CD14-positive monocyte (primary cell): ENCODE measurements around the gene MRPL40. TPM values are rescaled to one million over a fixed set of nuclear protein-coding genes. Genes with fewer than 3 reads are reported as not detected.

ENCODE experiments used
- DNase-seq, 3 donors: peaks; one replicate each; pipeline ENCODE4 v3.0.0-alpha.2; 2011 to 2022
- H2AFZ ChIP-seq: 2 replicates; pipeline ENCODE4 v1.6.0; 2012; ENCODE audit warnings: mild to moderate bottlenecking, low read depth, low read length, inconsistent platforms; ENCODE audit not compliant: insufficient read depth, poor library complexity, severe bottlenecking
- H3K27ac ChIP-seq, 2 donors: 1 replicate in 1 of 2; 2 replicates in 1 of 2; pipeline ENCODE4 v1.5.1; 2012 to 2013; ENCODE audit warnings: low read length in 2 of 2, control low read depth in 1 of 2, inconsistent platforms in 1 of 2, low read depth in 1 of 2, mild to moderate bottlenecking in 1 of 2
- H3K27me3 ChIP-seq, 2 donors: one replicate each; pipeline versions ENCODE4 v1.6.0 to v1.6.1; 2011 to 2013; ENCODE audit warnings: low read length in 2 of 2; ENCODE audit not compliant: control insufficient read depth in 2 of 2, insufficient read depth in 2 of 2
- H3K36me3 ChIP-seq, 2 donors: replicated peaks in 1 of 2; 1 replicate in 1 of 2; 2 replicates in 1 of 2; pipeline versions ENCODE4 v1.5.1 to v1.6.1; 2012 to 2013; ENCODE audit warnings: low read length in 2 of 2, control low read depth in 1 of 2, inconsistent platforms in 1 of 2, mild to moderate bottlenecking in 1 of 2; ENCODE audit not compliant: insufficient read depth in 2 of 2, control insufficient read depth in 1 of 2
- H3K4me1 ChIP-seq, 2 donors: 1 replicate in 1 of 2; 2 replicates in 1 of 2; pipeline versions ENCODE4 v1.5.1 to v1.6.1; 2012 to 2013; ENCODE audit warnings: low read length in 2 of 2, control low read depth in 1 of 2, inconsistent platforms in 1 of 2, mild to moderate bottlenecking in 1 of 2, moderate library complexity in 1 of 2; ENCODE audit not compliant: insufficient read depth in 2 of 2, control insufficient read depth in 1 of 2
- H3K4me2 ChIP-seq: replicated peaks from 2 replicates; pipeline ENCODE3; 2012; ENCODE audit warnings: low read length, moderate library complexity, mild to moderate bottlenecking; ENCODE audit not compliant: poor library complexity, severe bottlenecking; ENCODE audit errors: extremely low read depth
- H3K4me3 ChIP-seq, 3 experiments: fragments of 200-600 bp in 1 of 3; sonication (generic) in 1 of 3; replicated peaks in 1 of 3; 1 replicate in 2 of 3; 2 replicates in 1 of 3; pipeline ENCODE4 v1.5.1; 2011 to 2013; ENCODE audit warnings: low read length in 3 of 3, mild to moderate bottlenecking in 3 of 3, control low read depth in 2 of 3, low read depth in 2 of 3, inconsistent platforms in 1 of 3, moderate library complexity in 1 of 3
- H3K79me2 ChIP-seq: 2 replicates; pipeline ENCODE4 v1.6.0; 2012; ENCODE audit warnings: mild to moderate bottlenecking, control low read depth, inconsistent platforms, low read length, moderate library complexity; ENCODE audit not compliant: insufficient read depth
- H3K9ac ChIP-seq: 2 replicates; pipeline ENCODE4 v1.6.0; 2017; ENCODE audit warnings: low read length, mild to moderate bottlenecking; ENCODE audit not compliant: insufficient read depth, poor library complexity, severe bottlenecking
- H3K9me3 ChIP-seq, 2 donors: replicated peaks in 1 of 2; 1 replicate in 1 of 2; 2 replicates in 1 of 2; pipeline versions ENCODE4 v1.5.1 to v1.6.1; 2012 to 2013; ENCODE audit warnings: low read length in 2 of 2, control low read depth in 1 of 2; ENCODE audit not compliant: control insufficient read depth in 1 of 2, insufficient read depth in 1 of 2
- H4K20me1 ChIP-seq: 2 replicates; pipeline ENCODE4 v1.6.0; 2012; ENCODE audit warnings: mild to moderate bottlenecking, low read length, control low read depth, moderate library complexity; ENCODE audit not compliant: insufficient read depth
- H3K27ac Mint-ChIP-seq, 7 donors: one replicate each; pipeline ENCODE4 v1.8.0; 2020; ENCODE audit warnings: mild to moderate bottlenecking in 7 of 7, mixed read lengths in 7 of 7, moderate library complexity in 6 of 7, inconsistent platforms in 2 of 7
- H3K27me3 Mint-ChIP-seq, 3 donors: one replicate each; pipeline ENCODE4 v1.8.0; 2021 to 2022; ENCODE audit warnings: low read depth in 3 of 3, mild to moderate bottlenecking in 3 of 3, mixed read lengths in 3 of 3, moderate library complexity in 3 of 3, inconsistent platforms in 1 of 3
- H3K36me3 Mint-ChIP-seq, 2 donors: one replicate each; pipeline ENCODE4 v1.8.0; 2020; ENCODE audit warnings: mixed read lengths in 2 of 2, inconsistent platforms in 1 of 2, mild to moderate bottlenecking in 1 of 2
- H3K4me1 Mint-ChIP-seq: one replicate; pipeline ENCODE4 v1.8.0; 2020; ENCODE audit warnings: mild to moderate bottlenecking, mixed read lengths
- H3K4me3 Mint-ChIP-seq, 2 donors: one replicate each; pipeline ENCODE4 v1.8.0; 2020; ENCODE audit warnings: mild to moderate bottlenecking in 2 of 2, mixed read lengths in 2 of 2, moderate library complexity in 1 of 2
- H3K9me3 Mint-ChIP-seq, 7 donors: one replicate each; pipeline ENCODE4 v1.8.0; 2020 to 2022; ENCODE audit warnings: mixed read lengths in 7 of 7, mild to moderate bottlenecking in 6 of 7, moderate library complexity in 6 of 7, inconsistent platforms in 2 of 7
- CTCF ChIP-seq: fragments of 200-600 bp; IDR thresholded peaks from one replicate; pipeline ENCODE4 v1.8.0; 2022; ENCODE audit warnings: antibody characterized with exemption, mild to moderate bottlenecking
- WGBS: methylation state at CpG from one replicate; pipeline ENCODE4 v1.1.5; 2013; ENCODE audit warnings: missing lambda C conversion rate; ENCODE audit not compliant: insufficient coverage; 5-methylcytosine and 5-hydroxymethylcytosine counted together
- intact Hi-C, 2 donors: fragments of 100-400 bp; cut with micrococcal nuclease; formaldehyde crosslinking; loops; one replicate each; pipeline versions ENCODE4 v1.15.0 to v1.15.1; 2023
- polyA plus RNA-seq, 3 donors: library from polyadenylated mRNA; depleted of rRNA in 1 of 3; unstranded in 2 of 3; stranded (reverse) in 1 of 3; fragments of 300-500 nt in 2 of 3; fragments of >200 nt in 1 of 3; fragmentation: Illumina TruSeq in 2 of 3; gene quantifications; 1 replicate in 2 of 3; 2 replicates in 1 of 3; pipeline ENCODE4 v1.2.3, GENCODE V29; 2012 to 2021

Gene MRPL40
- polyA plus RNA-seq, 3 donors, result 9.2 to 61.4 (median 48.4) TPM

- H4K20me1 ChIP-seq, result peaks cover 26% of the 10 kb centered on the region
- Mint-ChIP-seq H3K27ac (peak overlapping the region in 3 of 7 donors; percentile 4 to 88 (median 10)), H3K4me3 (no peak overlapping the region), H3K27me3 (no peaks in the 10 kb centered on the region), H3K36me3 (peaks cover 36 to 66% of the 10 kb centered on the region in 2 donors), H3K4me1 (peaks cover 14% of the 10 kb centered on the region), H3K9me3 (no peaks in the 10 kb centered on the region)
- intact Hi-C loops, result no loop called here
- peaks cover 11 to 13% of the 10 kb centered on the region in 2 donors for H3K4me1 ChIP-seq
- H3K27me3 ChIP-seq, result no peaks in the 10 kb centered on the region
- WGBS, result 95% methylated on average over 4 of the region's 7 CpGs
- peaks cover 26 to 67% of the 10 kb centered on the region in 2 donors for H3K36me3 ChIP-seq
- peak overlapping the region in 1 of 2 donors; percentile 17 for H3K27ac ChIP-seq
- H3K4me3 ChIP-seq, result no peak overlapping the region
- H3K4me2 ChIP-seq, result no peak overlapping the region
- peaks cover 39% of the 10 kb centered on the region for H3K79me2 ChIP-seq
- H3K9me3 ChIP-seq, result no peaks in the 10 kb centered on the region
- no peak for TF ChIP-seq CTCF
- H3K9ac ChIP-seq, result no peak overlapping the region
- no peak overlapping the region for H2AFZ ChIP-seq
- DNase-seq, result no peak
These were observed 6.0 kb downstream of the MRPL40 start for GRCh38 chr22:19438298-19438697.

GRCh38 chr22:19440411-19441195 lies 8.3 kb downstream of the MRPL40 start:
- no peak overlapping the region for H3K27ac ChIP-seq
- Mint-ChIP-seq H3K9me3 (no peaks in the 10 kb centered on the region), H3K4me1 (peaks cover 16% of the 10 kb centered on the region), H3K27me3 (no peaks in the 10 kb centered on the region), H3K4me3 (no peak overlapping the region), H3K27ac (peak overlapping the region in 4 of 7 donors; percentile 19 to 50 (median 41)), H3K36me3 (peaks cover 46 to 74% of the 10 kb centered on the region in 2 donors)
- no peak overlapping the region for H3K4me2 ChIP-seq
- 96% methylated on average over 7 of the region's 8 CpGs for WGBS
- H3K9me3 ChIP-seq, result no peaks in the 10 kb centered on the region
- peaks cover 42% of the 10 kb centered on the region for H4K20me1 ChIP-seq
- no peaks in the 10 kb centered on the region for H3K27me3 ChIP-seq
- H3K79me2 ChIP-seq, result peaks cover 62% of the 10 kb centered on the region
- H3K4me1 ChIP-seq, result peaks cover 9 to 12% of the 10 kb centered on the region in 2 donors
- H2AFZ ChIP-seq, result no peak overlapping the region
- TF ChIP-seq CTCF, result no peak
- H3K4me3 ChIP-seq, result no peak overlapping the region
- intact Hi-C loops, result no loop called here
- no peak for DNase-seq
- H3K9ac ChIP-seq, result no peak overlapping the region
- H3K36me3 ChIP-seq, result peaks cover 30 to 71% of the 10 kb centered on the region in 2 donors
